CD4-positive, alpha-beta T cell treated with Interleukin-10 for 1 hour (primary cell): Measurements from ENCODE around the gene UBA1.
"Not testable (repeated sequence)": the region's sequence is repeated elsewhere in the genome, so short reads cannot be mapped to it uniquely, and the experiment has no call there.

Experiments
- DNase-seq: peaks from one replicate; pipeline ENCODE4 v3.0.0-alpha.2; 2020

Gene UBA1

DNA sequence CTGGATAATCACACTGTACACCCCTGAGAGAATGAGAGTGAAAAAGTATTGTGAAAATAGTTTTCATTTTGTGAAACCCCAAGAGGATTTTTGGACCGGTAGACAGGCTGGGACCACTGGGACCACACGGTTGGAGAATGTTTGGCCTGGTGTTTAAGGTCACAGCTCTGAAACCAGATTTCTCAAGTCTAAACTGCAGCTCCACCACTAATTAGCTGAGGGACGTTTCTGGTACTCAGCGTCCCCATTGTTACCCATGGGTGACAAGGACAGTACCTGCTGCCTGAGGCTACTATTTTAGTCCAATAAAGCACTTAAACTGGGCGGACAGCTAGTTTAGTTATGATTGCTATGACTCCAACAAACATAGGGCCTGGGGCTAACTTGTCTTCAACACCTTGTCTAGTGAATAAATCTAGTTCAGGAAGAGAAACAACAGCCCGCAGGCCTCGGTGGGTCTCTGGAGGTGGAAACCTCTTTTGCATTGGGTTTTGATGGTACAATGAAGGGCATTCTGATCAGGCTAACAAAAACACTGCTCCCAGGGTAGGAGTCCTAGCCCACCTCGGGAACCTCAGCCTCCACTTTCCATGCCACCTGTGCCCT, 38.7 kb downstream of the UBA1 start:
- no peak for DNase-seq

DNA sequence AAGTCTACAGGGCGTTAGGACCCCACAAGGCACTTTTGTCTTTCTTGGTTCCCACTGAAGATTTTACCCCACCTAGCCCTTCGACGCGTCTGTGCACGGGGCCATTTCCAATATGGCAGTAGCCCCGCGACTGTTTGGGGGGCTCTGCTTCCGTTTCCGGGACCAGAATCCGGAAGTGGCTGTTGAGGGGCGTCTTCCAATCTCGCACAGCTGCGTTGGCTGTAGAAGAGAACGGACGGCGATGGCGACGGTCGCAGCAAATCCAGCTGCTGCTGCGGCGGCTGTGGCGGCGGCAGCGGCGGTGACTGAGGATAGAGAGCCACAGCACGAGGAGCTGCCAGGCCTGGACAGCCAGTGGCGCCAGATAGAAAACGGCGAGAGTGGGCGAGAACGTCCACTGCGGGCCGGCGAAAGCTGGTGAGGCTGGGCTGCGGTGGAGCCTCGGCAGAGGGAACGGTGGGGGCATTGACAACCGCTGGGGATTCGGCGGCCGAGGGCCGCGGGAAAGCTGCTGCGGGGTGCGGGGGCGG, 39.2 kb downstream of the UBA1 start, which contains the start of gene USP11:
USP11 (plus strand) TSS at position 207 of the 530 bp plus-strand sequence; CDS start at position 242, 35 bp downstream.
- DNase-seq = peak; percentile 71

GRCh38 chrX:47233333-47234113, 39.9 kb downstream of the UBA1 start:
- peak; percentile 97 for DNase-seq

DNA sequence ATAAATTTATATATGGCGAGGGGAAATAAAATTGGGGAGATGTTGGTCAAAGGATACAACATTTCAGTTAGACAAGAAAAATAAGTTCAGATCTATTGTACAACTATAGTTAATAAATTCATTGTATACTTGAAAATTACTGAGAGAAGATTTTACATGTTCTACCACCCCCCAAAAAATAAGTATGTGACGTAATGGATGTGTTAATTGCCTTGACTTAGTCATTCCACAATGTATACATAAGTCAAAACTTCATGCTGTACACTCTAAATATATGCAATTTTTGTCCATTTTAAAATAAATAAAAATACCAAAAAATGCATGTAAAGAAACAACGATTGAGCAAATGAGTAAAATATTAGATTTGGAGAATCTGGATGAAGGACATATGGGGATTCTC, 41.0 kb downstream of the UBA1 start:
- DNase-seq = no peak

DNA sequence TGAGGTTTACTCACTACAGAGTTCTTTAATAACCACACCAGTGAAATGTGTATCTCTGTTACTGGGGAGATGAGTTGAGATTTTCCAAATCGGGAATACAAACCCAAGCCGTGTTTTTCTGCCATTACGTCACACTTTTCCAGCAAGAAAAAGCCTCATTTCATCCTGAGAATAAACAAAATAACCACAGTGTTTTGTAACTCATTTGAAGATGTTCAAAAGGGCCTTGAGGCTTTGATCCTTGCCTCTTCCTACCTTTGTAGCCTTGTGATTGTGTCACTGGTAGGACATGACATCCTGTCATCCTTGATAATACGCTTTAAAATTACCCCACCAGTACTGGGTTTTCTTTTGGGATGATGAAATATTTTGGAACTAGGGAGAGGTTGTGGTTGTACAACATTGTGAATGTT, 42.1 kb downstream of the UBA1 start:
- no peak for DNase-seq

DNA sequence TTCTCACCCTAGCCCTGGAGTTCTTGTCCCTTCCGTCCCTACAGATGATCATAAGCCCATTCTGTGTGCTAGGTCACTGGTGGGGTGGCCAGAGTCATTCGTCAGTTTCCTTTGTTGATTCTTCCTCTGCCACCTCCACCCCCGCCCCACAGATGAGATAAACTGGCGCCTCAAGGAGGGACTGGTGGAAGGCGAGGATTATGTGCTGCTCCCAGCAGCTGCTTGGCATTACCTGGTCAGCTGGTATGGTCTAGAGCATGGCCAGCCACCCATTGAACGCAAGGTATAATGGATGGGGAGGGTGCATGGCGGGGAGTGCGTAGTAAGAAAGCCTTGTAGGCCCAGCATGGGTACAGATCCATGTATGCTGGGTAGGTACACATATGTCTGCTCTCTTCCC, 45.6 kb downstream of the UBA1 start:
- DNase-seq = no peak

DNA sequence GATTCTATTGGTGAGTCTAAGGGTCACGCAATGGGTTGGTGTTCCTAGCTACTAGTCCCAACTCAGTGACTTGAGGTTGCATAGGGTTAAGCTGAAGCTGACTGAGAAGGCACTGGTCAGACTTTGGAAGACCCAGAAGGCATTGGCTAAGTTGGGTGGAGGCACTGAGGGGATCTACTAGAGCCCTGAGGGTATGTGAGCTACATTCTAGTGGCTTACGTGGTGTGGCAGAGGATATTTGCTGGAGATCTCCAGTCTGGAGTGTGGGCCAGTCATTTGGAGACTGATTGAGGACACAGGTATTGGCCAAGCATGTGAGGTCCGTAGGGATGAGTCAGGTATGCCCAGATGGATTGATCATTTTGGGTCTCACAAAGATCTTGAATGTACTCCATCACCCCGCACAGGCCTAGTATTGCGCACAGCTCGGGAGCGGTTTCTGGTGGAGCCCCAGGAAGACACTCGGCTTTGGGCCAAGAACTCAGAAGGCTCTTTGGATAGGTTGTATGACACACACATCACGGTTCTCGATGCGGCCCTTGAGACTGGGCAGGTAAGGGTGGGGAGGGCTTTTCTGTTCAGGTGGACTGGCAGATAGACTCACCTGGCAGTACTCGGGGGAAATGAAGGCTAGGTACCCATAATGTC, 46.4 kb downstream of the UBA1 start:
- DNase-seq = no peak

DNA sequence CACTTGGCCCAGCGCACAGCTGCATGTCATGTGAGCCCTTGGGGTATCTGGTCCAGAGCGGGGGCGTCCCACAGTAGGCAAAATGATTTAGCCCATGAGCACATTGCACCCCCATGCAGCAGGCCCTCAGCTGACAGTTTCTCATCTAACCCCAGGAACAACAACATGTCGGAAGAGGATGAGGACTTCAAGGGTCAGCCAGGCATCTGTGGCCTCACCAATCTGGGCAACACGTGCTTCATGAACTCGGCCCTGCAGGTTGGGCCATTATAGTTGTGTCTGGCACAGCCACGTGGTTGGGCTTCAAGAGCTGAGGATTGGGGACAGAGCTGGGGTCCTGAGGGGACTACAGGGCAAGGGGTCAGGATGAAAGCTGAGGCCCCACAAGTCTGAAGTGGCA, 47.0 kb downstream of the UBA1 start:
- DNase-seq = no peak

GRCh38 chrX:47241201-47242011, 47.8 kb downstream of the UBA1 start:
- no peak for DNase-seq

DNA sequence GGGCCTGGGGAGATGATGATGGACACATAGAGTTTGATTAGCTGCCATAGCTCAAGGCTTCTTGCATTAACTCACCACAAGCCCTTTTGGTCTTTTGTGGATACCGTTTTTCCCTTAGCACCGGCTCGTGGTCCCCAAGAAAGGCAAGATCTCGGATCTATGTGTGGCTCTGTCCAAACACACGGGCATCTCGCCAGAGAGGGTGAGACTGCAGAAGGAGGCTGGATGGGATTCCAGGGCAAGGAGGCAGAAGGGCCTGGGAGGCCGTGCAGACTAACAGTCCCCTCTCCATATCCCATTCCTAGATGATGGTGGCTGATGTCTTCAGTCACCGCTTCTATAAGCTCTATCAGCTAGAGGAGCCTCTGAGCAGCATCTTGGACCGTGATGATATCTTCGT, 48.7 kb downstream of the UBA1 start:
- no peak for DNase-seq

GRCh38 chrX:47243351-47243750, 49.7 kb downstream of the UBA1 start:
- DNase-seq = no peak

DNA sequence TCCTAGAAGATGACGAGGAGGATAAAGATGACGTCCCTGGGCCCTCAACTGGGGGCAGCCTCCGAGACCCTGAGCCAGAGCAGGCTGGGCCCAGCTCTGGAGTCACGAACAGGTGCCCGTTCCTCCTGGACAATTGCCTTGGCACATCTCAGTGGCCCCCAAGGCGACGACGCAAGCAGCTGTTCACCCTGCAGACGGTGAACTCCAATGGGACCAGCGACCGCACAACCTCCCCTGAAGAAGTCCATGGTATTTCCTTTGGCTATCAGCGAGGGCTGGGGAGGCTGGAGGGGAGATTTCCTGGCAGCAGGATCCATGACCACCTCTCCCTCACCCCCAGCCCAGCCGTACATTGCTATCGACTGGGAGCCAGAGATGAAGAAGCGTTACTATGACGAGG, 51.0 kb downstream of the UBA1 start:
- DNase-seq = no peak

DNA sequence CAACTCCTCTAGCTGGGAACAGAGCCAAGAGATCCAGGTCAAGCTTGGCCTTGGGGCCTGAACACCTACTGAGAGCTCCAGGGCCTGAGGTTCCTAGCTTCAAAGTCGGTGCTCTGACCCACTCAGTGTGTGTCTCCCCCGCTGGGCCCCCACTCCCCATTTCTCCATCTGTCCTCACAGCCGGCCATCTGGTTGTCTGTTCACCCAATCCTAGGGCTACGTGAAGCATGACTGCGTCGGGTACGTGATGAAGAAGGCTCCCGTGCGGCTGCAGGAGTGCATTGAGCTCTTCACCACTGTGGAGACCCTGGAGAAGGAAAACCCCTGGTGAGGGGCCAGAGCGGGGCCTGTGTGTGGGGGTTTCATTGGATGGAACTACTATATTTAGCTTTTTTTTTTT, 51.5 kb downstream of the UBA1 start:
- no peak for DNase-seq

DNA sequence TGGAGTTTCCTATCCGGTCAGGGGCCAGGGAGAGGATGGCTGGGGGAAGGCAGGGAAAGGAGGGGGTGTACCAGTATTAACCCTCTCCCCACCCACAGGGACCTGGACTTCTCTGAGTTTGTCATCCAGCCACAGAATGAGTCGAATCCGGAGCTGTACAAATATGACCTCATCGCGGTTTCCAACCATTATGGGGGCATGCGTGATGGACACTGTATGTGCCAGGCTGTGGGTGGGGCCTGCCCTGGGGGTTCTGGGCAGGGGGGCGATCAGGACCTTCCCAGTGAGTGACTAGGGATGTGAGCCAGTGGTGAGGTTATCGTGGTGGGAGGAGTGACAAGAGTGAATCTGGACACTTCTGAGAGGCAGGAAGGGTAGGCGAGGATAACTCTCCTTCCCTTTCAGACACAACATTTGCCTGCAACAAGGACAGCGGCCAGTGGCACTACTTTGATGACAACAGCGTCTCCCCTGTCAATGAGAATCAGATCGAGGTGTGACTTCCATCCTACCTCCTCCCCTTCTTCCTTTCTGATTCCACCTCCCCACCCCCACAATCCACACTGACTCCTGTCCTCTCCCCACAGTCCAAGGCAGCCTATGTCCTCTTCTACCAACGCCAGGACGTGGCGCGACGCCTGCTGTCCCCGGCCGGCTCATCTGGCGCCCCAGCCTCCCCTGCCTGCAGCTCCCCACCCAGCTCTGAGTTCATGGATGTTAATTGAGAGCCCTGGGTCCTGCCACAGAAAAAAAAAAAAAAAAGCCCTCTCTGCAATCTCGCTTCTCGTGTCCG, 53.8 kb downstream of the UBA1 start:
- DNase-seq = no peak

DNA sequence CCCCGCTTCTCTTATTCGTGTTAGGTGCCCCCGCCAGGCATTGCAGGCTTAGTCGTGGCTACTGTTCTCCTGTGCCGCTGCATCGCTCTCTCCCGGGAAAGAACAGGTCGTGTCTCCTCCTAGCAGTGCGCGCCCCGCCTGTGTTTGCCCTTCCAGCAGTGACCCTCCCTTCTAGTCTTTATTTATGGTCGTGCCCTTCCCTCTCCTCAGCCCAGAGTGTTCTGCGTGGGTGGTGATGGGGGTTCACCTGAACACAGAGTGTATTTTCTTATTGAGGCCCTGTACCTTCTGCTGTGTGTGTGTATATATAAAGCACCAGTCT, 54.3 kb downstream of the UBA1 start:
- no peak for DNase-seq

- DNase-seq = no peak
Observed at GRCh38 chrX:47248576-47248975, 54.9 kb downstream of the UBA1 start.

GRCh38 chrX:47250017-47250347, 56.4 kb downstream of the UBA1 start:
- no peak for DNase-seq

GRCh38 chrX:47257620-47258019, 64.0 kb downstream of the UBA1 start:
- not testable (repeated sequence) for DNase-seq
